HepG2 (cell line): ENCODE results near the gene GRB7. TPM values are rescaled to one million over a fixed set of nuclear protein-coding genes. Genes with fewer than 3 reads are reported as not detected.

Experiments
- AHR ChIP-seq: IDR thresholded peaks from 2 replicates; pipeline ENCODE4 v1.6.1; 2018; ENCODE audit warnings: missing genetic modification reagents, missing compliant biosample characterization
- ATF7-NPFF ChIP-seq: sonication (generic); formaldehyde crosslinking; IDR thresholded peaks from 2 replicates; pipeline ENCODE4 v1.8.1; 2023; ENCODE audit warnings: mild to moderate bottlenecking, low read depth, missing genetic modification reagents, moderate library complexity
- CHD4 ChIP-seq: fragments of 200-600 bp; sonication (generic); IDR thresholded peaks from 2 replicates; pipeline ENCODE4 v1.7.0; 2017; ENCODE audit warnings: mild to moderate bottlenecking, low read length, borderline replicate concordance
- MYNN ChIP-seq: sonication (generic); formaldehyde crosslinking; IDR thresholded peaks from 2 replicates; pipeline ENCODE4 v1.4.0; 2020; ENCODE audit warnings: mild to moderate bottlenecking, low read depth, missing genetic modification reagents
- SOX13 ChIP-seq, 3 experiments: fragments of 450-650 bp in 1 of 3; sonication (generic) in 1 of 3; formaldehyde crosslinking in 1 of 3; IDR thresholded peaks in 2 of 3; conservative IDR thresholded peaks in 1 of 3; 2 replicates each; pipeline versions ENCODE4 v1.5.0 to v1.6.1; 2016 to 2020; ENCODE audit warnings: antibody characterized with exemption in 1 of 3, mild to moderate bottlenecking in 1 of 3, missing compliant biosample characterization in 1 of 3, missing genetic modification reagents in 1 of 3, moderate library complexity in 1 of 3
- YY1 ChIP-seq: IDR thresholded peaks from 2 replicates; pipeline ENCODE4 v1.6.1; 2011; ENCODE audit warnings: low read length, low read depth, moderate library complexity, mild to moderate bottlenecking; ENCODE audit not compliant: insufficient read depth, insufficient replicate concordance
- polyA plus RNA-seq, 8 experiments: library from polyadenylated mRNA; depleted of rRNA in 3 of 8; stranded (reverse) in 7 of 8; unstranded in 1 of 8; fragments of >200 nt; fragmentation: Illumina TruSeq in 4 of 8; extraction: Trizol in 4 of 8; gene quantifications; 2 replicates each; pipeline versions ENCODE4 v1.2.1 to v1.2.3, GENCODE V29; 2011 to 2016; ENCODE audit warnings: low read depth in 4 of 8, missing spikeins in 1 of 8, mixed read lengths in 1 of 8; ENCODE audit not compliant: insufficient read depth in 1 of 8
- total RNA-seq, 5 experiments: library from RNA; depleted of rRNA; stranded (reverse); fragments of >200 nt; fragmentation: Illumina TruSeq; extraction: Trizol; gene quantifications; 2 replicates each; pipeline ENCODE4 v1.2.3, GENCODE V29; 2016; ENCODE audit warnings: low read depth in 1 of 5
- TF ChIP-seq, protein P1 (sequence below): sonication (generic); formaldehyde crosslinking; IDR thresholded peaks from 2 replicates; pipeline ENCODE4 v1.4.0; 2020; ENCODE audit warnings: low read depth, mild to moderate bottlenecking, missing genetic modification reagents
- TF ChIP-seq, protein P2 (sequence below): IDR thresholded peaks from 2 replicates; pipeline ENCODE4 v1.6.1; 2016; ENCODE audit warnings: low read depth, borderline replicate concordance
- TF ChIP-seq, protein P3 (sequence below): sonication (generic); formaldehyde crosslinking; IDR thresholded peaks from 2 replicates; pipeline ENCODE4 v1.8.0; 2023; ENCODE audit warnings: mild to moderate bottlenecking, missing genetic modification reagents
- TF ChIP-seq, protein P4 (sequence below): sonication (generic); formaldehyde crosslinking; IDR thresholded peaks from 2 replicates; pipeline ENCODE4 v1.9.0; 2022; ENCODE audit warnings: missing genetic modification reagents, mild to moderate bottlenecking, borderline replicate concordance
- TF ChIP-seq, protein P5 (sequence below): sonication (generic); formaldehyde crosslinking; IDR thresholded peaks from 2 replicates; pipeline ENCODE4 v1.4.0; 2020; ENCODE audit warnings: missing genetic modification reagents, borderline replicate concordance
- TF ChIP-seq, protein P6 (sequence below): sonication (generic); formaldehyde crosslinking; IDR thresholded peaks from 2 replicates; pipeline ENCODE4 v1.5.0; 2020; ENCODE audit warnings: mild to moderate bottlenecking, missing genetic modification reagents

The GRB7 gene
- total and polyA plus RNA-seq, 2 of the 13 experiments (the other 11 are each of a cell fraction or from before 2014, with no cell fraction given), result 60.2 to 77.7 TPM

DNA sequence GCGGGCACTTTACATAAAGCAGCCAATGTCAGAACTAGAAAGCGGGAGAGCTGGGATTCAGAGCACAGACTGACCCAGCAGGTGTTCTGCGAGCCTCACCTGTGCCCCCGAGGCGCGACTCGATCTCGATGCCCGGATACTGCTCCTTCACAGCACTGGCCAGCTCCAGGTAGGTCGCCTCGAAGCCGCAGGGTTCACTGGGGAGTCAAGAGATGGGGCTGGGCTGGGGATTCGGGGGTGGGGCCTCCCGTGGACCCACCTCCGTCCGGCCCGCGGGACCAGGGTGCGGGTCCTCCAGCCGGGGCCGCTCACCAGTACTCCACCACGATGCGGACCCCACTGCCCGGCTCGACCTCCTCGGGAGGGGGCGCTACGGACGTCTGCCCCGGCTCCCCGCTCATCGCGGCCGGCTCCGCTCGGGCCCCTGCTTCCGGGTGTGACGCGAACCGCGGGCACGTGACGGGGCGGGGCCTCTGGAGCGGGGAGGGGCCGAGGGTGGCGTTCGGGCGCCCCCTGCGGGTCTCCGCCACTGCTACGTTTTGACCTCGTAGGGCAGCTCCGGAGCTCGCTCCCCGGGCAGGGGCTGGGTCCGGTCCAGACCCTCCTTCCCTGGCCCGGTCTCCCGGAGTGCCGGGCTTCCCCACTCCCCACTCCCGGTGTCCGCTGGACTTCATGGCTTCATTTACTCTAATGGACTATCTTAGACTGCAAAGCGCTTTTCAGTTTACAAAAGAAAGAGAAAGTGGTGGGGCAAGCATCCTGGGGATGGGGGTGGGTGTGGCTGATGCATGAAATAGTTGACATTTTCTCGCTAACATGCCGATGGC is 7.4 kb upstream of the GRB7 start, which contains the start of gene MIEN1 (continued):
- TF ChIP-seq, protein P1, sequence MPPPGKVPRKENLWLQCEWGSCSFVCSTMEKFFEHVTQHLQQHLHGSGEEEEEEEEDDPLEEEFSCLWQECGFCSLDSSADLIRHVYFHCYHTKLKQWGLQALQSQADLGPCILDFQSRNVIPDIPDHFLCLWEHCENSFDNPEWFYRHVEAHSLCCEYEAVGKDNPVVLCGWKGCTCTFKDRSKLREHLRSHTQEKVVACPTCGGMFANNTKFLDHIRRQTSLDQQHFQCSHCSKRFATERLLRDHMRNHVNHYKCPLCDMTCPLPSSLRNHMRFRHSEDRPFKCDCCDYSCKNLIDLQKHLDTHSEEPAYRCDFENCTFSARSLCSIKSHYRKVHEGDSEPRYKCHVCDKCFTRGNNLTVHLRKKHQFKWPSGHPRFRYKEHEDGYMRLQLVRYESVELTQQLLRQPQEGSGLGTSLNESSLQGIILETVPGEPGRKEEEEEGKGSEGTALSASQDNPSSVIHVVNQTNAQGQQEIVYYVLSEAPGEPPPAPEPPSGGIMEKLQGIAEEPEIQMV (CRISPR knock-in tag), result peak; percentile 70; the same call in 1 of the 2 replicates
- TF ChIP-seq, protein P2, sequence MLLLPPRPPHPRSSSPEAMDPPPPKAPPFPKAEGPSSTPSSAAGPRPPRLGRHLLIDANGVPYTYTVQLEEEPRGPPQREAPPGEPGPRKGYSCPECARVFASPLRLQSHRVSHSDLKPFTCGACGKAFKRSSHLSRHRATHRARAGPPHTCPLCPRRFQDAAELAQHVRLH (CRISPR knock-in tag), result peak; percentile 96
- peak; percentile 95 for TF ChIP-seq AHR (CRISPR knock-in tag)
- no peak for TF ChIP-seq SOX13 (IDR thresholded peaks at IDR 0.05)
- TF ChIP-seq SOX13 (CRISPR knock-in tag; conservative IDR thresholded peaks at IDR 0.05 in 1 of 2, IDR thresholded peaks at IDR 0.05 in 1 of 2), result peak in 1 of 2 experiments; percentile 65; a peak in 2 of 4 replicates
- peak; percentile 76; the same call in 1 of the 2 replicates for TF ChIP-seq MYNN (CRISPR knock-in tag)
- no peak for TF ChIP-seq CHD4
- TF ChIP-seq, protein P3, sequence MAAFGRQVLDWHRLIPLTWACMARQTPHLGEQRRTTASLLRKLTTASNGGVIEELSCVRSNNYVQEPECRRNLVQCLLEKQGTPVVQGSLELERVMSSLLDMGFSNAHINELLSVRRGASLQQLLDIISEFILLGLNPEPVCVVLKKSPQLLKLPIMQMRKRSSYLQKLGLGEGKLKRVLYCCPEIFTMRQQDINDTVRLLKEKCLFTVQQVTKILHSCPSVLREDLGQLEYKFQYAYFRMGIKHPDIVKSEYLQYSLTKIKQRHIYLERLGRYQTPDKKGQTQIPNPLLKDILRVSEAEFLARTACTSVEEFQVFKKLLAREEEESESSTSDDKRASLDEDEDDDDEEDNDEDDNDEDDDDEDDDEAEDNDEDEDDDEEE (CRISPR knock-in tag), result no peak; the same call in 1 of the 2 replicates
- peak; percentile 82 for TF ChIP-seq YY1
- TF ChIP-seq, protein P4, sequence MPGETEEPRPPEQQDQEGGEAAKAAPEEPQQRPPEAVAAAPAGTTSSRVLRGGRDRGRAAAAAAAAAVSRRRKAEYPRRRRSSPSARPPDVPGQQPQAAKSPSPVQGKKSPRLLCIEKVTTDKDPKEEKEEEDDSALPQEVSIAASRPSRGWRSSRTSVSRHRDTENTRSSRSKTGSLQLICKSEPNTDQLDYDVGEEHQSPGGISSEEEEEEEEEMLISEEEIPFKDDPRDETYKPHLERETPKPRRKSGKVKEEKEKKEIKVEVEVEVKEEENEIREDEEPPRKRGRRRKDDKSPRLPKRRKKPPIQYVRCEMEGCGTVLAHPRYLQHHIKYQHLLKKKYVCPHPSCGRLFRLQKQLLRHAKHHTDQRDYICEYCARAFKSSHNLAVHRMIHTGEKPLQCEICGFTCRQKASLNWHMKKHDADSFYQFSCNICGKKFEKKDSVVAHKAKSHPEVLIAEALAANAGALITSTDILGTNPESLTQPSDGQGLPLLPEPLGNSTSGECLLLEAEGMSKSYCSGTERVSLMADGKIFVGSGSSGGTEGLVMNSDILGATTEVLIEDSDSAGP, result peak; percentile 94; the same call in 1 of the 2 replicates
- TF ChIP-seq, protein P5, sequence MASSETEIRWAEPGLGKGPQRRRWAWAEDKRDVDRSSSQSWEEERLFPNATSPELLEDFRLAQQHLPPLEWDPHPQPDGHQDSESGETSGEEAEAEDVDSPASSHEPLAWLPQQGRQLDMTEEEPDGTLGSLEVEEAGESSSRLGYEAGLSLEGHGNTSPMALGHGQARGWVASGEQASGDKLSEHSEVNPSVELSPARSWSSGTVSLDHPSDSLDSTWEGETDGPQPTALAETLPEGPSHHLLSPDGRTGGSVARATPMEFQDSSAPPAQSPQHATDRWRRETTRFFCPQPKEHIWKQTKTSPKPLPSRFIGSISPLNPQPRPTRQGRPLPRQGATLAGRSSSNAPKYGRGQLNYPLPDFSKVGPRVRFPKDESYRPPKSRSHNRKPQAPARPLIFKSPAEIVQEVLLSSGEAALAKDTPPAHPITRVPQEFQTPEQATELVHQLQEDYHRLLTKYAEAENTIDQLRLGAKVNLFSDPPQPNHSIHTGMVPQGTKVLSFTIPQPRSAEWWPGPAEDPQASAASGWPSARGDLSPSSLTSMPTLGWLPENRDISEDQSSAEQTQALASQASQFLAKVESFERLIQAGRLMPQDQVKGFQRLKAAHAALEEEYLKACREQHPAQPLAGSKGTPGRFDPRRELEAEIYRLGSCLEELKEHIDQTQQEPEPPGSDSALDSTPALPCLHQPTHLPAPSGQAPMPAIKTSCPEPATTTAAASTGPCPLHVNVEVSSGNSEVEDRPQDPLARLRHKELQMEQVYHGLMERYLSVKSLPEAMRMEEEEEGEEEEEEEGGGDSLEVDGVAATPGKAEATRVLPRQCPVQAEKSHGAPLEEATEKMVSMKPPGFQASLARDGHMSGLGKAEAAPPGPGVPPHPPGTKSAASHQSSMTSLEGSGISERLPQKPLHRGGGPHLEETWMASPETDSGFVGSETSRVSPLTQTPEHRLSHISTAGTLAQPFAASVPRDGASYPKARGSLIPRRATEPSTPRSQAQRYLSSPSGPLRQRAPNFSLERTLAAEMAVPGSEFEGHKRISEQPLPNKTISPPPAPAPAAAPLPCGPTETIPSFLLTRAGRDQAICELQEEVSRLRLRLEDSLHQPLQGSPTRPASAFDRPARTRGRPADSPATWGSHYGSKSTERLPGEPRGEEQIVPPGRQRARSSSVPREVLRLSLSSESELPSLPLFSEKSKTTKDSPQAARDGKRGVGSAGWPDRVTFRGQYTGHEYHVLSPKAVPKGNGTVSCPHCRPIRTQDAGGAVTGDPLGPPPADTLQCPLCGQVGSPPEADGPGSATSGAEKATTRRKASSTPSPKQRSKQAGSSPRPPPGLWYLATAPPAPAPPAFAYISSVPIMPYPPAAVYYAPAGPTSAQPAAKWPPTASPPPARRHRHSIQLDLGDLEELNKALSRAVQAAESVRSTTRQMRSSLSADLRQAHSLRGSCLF (CRISPR knock-in tag), result no peak
- TF ChIP-seq, protein P6, sequence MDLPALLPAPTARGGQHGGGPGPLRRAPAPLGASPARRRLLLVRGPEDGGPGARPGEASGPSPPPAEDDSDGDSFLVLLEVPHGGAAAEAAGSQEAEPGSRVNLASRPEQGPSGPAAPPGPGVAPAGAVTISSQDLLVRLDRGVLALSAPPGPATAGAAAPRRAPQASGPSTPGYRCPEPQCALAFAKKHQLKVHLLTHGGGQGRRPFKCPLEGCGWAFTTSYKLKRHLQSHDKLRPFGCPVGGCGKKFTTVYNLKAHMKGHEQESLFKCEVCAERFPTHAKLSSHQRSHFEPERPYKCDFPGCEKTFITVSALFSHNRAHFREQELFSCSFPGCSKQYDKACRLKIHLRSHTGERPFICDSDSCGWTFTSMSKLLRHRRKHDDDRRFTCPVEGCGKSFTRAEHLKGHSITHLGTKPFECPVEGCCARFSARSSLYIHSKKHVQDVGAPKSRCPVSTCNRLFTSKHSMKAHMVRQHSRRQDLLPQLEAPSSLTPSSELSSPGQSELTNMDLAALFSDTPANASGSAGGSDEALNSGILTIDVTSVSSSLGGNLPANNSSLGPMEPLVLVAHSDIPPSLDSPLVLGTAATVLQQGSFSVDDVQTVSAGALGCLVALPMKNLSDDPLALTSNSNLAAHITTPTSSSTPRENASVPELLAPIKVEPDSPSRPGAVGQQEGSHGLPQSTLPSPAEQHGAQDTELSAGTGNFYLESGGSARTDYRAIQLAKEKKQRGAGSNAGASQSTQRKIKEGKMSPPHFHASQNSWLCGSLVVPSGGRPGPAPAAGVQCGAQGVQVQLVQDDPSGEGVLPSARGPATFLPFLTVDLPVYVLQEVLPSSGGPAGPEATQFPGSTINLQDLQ (CRISPR knock-in tag), result no peak
- TF ChIP-seq ATF7-NPFF (CRISPR knock-in tag), result no peak
